ENCODE data around the gene COX5B. TPM values are rescaled to one million over a fixed set of nuclear protein-coding genes. Genes with fewer than 3 reads are reported as not detected.

The COX5B gene
- total RNA-seq, 1 donor from 2014 or later, result 241 TPM

DNA sequence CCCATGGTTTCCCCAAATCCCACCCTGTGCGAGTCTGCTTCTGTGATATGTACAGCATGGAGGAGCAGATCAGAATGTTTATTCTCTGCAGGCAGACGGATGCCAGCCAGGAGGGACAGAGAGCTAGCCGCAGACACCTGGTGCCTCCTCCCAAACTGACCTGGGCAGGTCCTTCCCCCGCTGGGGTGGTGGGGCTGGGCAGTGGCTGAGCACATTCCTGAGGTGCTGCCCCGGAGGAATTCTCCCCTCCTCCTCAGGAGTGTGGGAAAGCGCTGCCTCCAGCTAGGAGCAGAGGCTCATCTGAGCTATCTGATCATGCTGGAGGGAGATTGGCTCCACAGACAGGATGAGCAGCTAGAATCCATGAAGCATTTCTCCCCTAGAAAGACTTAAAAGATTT lies 45.3 kb downstream of the COX5B start:
- Mint-ChIP-seq H3K4me3 (no peak overlapping the region), H3K27me3 (ENCODE audit: insufficient read depth) (peaks cover 6% of the 10 kb centered on the region), H3K36me3 (ENCODE audit: low read depth) (no peaks in the 10 kb centered on the region), H3K9me3 (no peaks in the 10 kb centered on the region), H3K27ac (no peak overlapping the region), H3K4me1 (ENCODE audit: low read depth) (peaks cover 13% of the 10 kb centered on the region)
- no peak for DNase-seq (ENCODE audit: low spot score)
- intact Hi-C loops (cut with micrococcal nuclease), result no loop called here

DNA sequence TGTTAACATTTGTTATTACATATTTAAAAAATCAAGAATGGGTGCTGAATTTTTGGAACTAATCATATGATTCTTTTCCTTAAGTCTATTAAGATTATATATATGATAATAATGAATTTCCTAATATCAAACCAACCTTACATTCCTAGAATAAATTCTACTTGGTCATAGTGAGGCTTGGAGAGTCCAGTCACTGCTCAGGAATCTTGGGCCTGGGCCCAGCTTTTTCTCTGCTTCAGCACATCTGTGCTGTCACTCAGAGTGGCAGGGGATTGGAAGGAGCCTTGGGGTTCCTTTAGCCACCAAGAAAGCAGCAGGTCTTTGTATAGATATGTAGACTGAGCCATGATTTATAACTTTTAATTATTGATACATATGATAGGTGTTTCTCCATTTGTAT lies 47.6 kb downstream of the COX5B start:
- Mint-ChIP-seq H3K27me3 (ENCODE audit: insufficient read depth) (peaks cover 8% of the 10 kb centered on the region), H3K4me3 (no peak overlapping the region), H3K36me3 (ENCODE audit: low read depth) (no peaks in the 10 kb centered on the region), H3K9me3 (no peaks in the 10 kb centered on the region), H3K27ac (no peak overlapping the region), H3K4me1 (ENCODE audit: low read depth) (peaks cover 16% of the 10 kb centered on the region)
- intact Hi-C loops (cut with micrococcal nuclease), result no loop called here
- DNase-seq (ENCODE audit: low spot score), result no peak

DNA sequence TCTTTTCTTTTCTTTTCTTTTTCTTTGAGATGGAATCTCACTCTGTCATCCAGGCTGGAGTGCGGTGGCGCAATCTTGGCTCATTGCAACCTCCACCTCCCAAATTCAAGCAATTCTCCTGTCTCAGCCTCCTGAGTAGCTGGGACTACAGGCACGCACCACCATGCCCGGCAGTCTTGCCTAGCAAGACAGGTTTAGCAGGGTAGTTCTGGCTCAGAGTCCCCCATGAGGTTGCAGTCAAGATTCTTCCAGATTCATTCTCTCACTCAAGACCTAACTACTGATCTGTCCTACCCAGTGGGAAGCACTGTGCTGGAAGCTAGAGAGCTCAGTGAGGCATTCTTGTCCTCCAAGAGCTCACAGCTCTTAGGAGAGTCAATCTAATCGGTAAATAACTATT lies 49.9 kb downstream of the COX5B start:
- no peaks in the 10 kb centered on the region for H3K9me3 Mint-ChIP-seq
- H3K36me3 Mint-ChIP-seq (ENCODE audit: low read depth), result no peaks in the 10 kb centered on the region
- no peak for DNase-seq (ENCODE audit: low spot score)
- no peak overlapping the region for H3K27ac Mint-ChIP-seq
- peaks cover 19% of the 10 kb centered on the region for H3K4me1 Mint-ChIP-seq (ENCODE audit: low read depth)
- intact Hi-C loops (cut with micrococcal nuclease), result no loop called here
- H3K4me3 Mint-ChIP-seq, result no peak overlapping the region
- peaks cover 8% of the 10 kb centered on the region for H3K27me3 Mint-ChIP-seq (ENCODE audit: insufficient read depth)

DNA sequence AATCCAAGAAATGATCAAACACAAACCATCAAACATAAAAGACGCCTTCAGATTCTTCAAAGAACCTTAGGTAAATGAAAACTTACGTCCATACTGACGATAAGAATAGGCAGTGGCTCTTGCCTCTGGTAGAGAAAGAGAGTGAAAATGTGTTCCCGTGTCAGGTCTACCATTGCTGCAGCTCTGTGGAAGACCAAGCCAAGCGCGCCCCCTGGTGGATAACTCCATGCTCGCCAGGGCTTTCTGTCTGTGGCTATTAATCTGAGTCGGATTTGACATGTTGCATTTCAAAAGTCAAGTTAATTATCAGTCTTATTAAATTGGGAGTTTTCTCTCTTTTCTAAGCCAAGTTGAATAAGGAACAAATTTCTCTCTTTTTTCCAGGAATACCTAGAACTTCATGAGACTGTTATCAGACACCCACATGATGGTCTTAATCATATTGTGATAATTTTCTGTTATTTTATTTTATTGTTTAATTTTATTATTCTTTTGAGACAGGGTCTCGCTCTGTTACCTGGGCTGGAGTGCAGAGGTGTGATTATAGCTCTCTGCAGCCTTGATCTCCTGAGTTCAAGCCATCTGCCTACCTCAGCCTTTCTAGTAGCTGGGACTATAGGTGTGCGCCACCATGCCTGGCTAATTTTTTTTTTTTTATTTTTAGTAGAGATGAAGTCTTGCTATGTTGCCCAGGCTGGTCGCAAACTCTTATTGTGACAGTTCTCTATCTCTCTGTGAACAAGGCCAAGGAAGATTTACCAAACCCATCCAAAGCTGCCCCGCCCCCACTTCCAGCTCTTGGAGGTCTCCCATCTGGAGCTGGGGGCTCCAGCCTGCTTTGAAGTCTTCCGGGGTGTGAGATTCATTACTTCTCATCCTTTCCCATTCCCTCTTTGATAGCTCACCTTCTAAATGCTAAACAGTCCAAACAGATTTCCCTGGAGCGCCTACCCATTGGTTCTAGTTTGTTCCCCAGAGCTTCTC lies 51.7 kb downstream of the COX5B start:
- H3K27me3 Mint-ChIP-seq (ENCODE audit: insufficient read depth), result peaks cover 8% of the 10 kb centered on the region
- DNase-seq (ENCODE audit: low spot score), result peak; percentile 82
- H3K36me3 Mint-ChIP-seq (ENCODE audit: low read depth), result no peaks in the 10 kb centered on the region
- H3K27ac Mint-ChIP-seq, result no peak overlapping the region
- intact Hi-C loops (cut with micrococcal nuclease), result loop anchor here (1.0 kb wide), 4 partner anchors 13 to 107 kb away; partner anchors contain the start of gene ACTR1B
- peaks cover 19% of the 10 kb centered on the region for H3K4me1 Mint-ChIP-seq (ENCODE audit: low read depth)
- no peaks in the 10 kb centered on the region for H3K9me3 Mint-ChIP-seq
- H3K4me3 Mint-ChIP-seq, result no peak overlapping the region

Other genes with a start within 250 kb of the COX5B start
- gene ANKRD36B, start 56.2 kb upstream of the COX5B start, total RNA-seq, result 37.9 and 39.7 TPM in 2 replicates
- gene ACTR1B, start 18.0 kb downstream of the COX5B start, total RNA-seq, result 101 and 102 TPM in 2 replicates
- 16.1 and 17.2 TPM in 2 replicates for gene C2orf92, start 23.7 kb downstream of the COX5B start, total RNA-seq
- 302 and 313 TPM in 2 replicates for gene ZAP70, start 67.5 kb downstream of the COX5B start, total RNA-seq

Measured in activated T-helper 1 cell treated with anti-CD3 and anti-CD28 coated beads, Interleukin-12 subunit alpha, Interleukin-12 subunit beta, Interleukin-2, Interleukin-4 antibody, amounts not matched to agents 30 ng/mL and 10 ng/mL and 1 ng/mL, durations not matched to agents 14 hours and 24 hours and 36 hours (primary cell).